Fibroblast of lung (primary cell): ENCODE data around the gene FOXB1. TPM values are rescaled to one million over a fixed set of nuclear protein-coding genes. Genes with fewer than 3 reads are reported as not detected.
A peak's percentile ranks its signal among the peaks of the same experiment; 100 is the strongest.

Experiments used
- DNase-seq, 2 donors: peaks; one replicate each; pipeline versions ENCODE4 v3.0.0 to v3.0.0-alpha.2; 2010; ENCODE audit warnings: low read depth in 2 of 2
- H2AFZ ChIP-seq: 2 replicates; pipeline ENCODE4 v1.5.1; 2012; ENCODE audit warnings: low read length, control low read depth, inconsistent platforms
- H3K27ac ChIP-seq: 2 replicates; pipeline ENCODE4 v1.5.1; 2011; ENCODE audit warnings: low read length, control low read depth; ENCODE audit not compliant: insufficient read depth
- H3K27me3 ChIP-seq: 2 replicates; pipeline ENCODE4 v1.5.1; 2011; ENCODE audit warnings: mild to moderate bottlenecking, low read length; ENCODE audit not compliant: control insufficient read depth, insufficient read depth
- H3K36me3 ChIP-seq: 2 replicates; pipeline ENCODE4 v1.5.1; 2011; ENCODE audit warnings: low read length; ENCODE audit not compliant: control insufficient read depth, insufficient read depth
- H3K4me1 ChIP-seq: 2 replicates; pipeline ENCODE4 v1.5.1; 2011; ENCODE audit warnings: low read length; ENCODE audit not compliant: control insufficient read depth, insufficient read depth; ENCODE audit errors: extremely low read depth
- H3K4me2 ChIP-seq: 2 replicates; pipeline ENCODE4 v1.5.1; 2011; ENCODE audit warnings: low read length, control low read depth; ENCODE audit not compliant: insufficient read depth; ENCODE audit errors: extremely low read depth
- H3K4me3 ChIP-seq, 4 experiments: fragments of 200-600 bp in 1 of 4; sonication (generic) in 1 of 4; replicated peaks in 1 of 4; 2 replicates each; pipeline ENCODE4 v1.5.1; 2011 to 2016; ENCODE audit warnings: low read length in 4 of 4, low read depth in 3 of 4, mild to moderate bottlenecking in 3 of 4, control low read depth in 2 of 4, inconsistent platforms in 1 of 4, mixed read lengths in 1 of 4; ENCODE audit not compliant: insufficient read depth in 1 of 4; ENCODE audit errors: control extremely low read depth in 1 of 4
- H3K79me2 ChIP-seq: 2 replicates; pipeline ENCODE4 v1.5.1; 2012; ENCODE audit warnings: mild to moderate bottlenecking, low read length, inconsistent platforms; ENCODE audit not compliant: control insufficient read depth, insufficient read depth
- H3K9ac ChIP-seq: 2 replicates; pipeline ENCODE4 v1.5.1; 2011; ENCODE audit warnings: mild to moderate bottlenecking, low read length, control low read depth; ENCODE audit not compliant: insufficient read depth
- H3K9me3 ChIP-seq: 2 replicates; pipeline ENCODE4 v1.5.1; 2012; ENCODE audit warnings: low read depth, low read length; ENCODE audit not compliant: control insufficient read depth, insufficient read depth
- H4K20me1 ChIP-seq: 2 replicates; pipeline ENCODE4 v1.5.1; 2011; ENCODE audit warnings: low read length; ENCODE audit not compliant: control insufficient read depth, insufficient read depth; ENCODE audit errors: extremely low read depth
- EZH2 ChIP-seq: IDR thresholded peaks from 2 replicates; pipeline ENCODE4 v1.5.1; 2012; ENCODE audit warnings: low read length, control low read depth, mild to moderate bottlenecking; ENCODE audit errors: missing control alignments
- polyA minus RNA-seq: library from RNA; depleted of rRNA, polyadenylated mRNA; stranded (reverse); fragments of >200 nt; gene quantifications from 2 replicates; pipeline ENCODE4 v1.2.3, GENCODE V29; 2011; ENCODE audit warnings: low replicate concordance
- polyA plus RNA-seq, 2 donors: library from polyadenylated mRNA; depleted of rRNA in 1 of 2; stranded (reverse) in 1 of 2; unstranded in 1 of 2; fragments of >200 nt; gene quantifications; 2 replicates each; pipeline ENCODE4 v1.2.1, GENCODE V29; 2011 to 2012; ENCODE audit warnings: missing spikeins in 1 of 2
- total RNA-seq: library from RNA; depleted of rRNA; stranded (reverse); fragments of >200 nt; gene quantifications from 2 replicates; pipeline ENCODE4 v1.2.1, GENCODE V29; 2014
- TF ChIP-seq, protein P1 (sequence below), 2 donors: IDR thresholded peaks in 1 of 2; conservative IDR thresholded peaks in 1 of 2; 1 replicate in 1 of 2; 2 replicates in 1 of 2; pipeline ENCODE4 v1.5.1; 2011 to 2012; ENCODE audit warnings: low read length in 2 of 2, control low read depth in 1 of 2, inconsistent platforms in 1 of 2, low read depth in 1 of 2, mild to moderate bottlenecking in 1 of 2

Gene FOXB1
- total RNA-seq (not detected in 2 replicates), polyA plus RNA-seq (not detected in 2 replicates), polyA minus RNA-seq (not detected in 2 replicates)
- polyA plus RNA-seq (2012), result not detected in 2 replicates

DNA sequence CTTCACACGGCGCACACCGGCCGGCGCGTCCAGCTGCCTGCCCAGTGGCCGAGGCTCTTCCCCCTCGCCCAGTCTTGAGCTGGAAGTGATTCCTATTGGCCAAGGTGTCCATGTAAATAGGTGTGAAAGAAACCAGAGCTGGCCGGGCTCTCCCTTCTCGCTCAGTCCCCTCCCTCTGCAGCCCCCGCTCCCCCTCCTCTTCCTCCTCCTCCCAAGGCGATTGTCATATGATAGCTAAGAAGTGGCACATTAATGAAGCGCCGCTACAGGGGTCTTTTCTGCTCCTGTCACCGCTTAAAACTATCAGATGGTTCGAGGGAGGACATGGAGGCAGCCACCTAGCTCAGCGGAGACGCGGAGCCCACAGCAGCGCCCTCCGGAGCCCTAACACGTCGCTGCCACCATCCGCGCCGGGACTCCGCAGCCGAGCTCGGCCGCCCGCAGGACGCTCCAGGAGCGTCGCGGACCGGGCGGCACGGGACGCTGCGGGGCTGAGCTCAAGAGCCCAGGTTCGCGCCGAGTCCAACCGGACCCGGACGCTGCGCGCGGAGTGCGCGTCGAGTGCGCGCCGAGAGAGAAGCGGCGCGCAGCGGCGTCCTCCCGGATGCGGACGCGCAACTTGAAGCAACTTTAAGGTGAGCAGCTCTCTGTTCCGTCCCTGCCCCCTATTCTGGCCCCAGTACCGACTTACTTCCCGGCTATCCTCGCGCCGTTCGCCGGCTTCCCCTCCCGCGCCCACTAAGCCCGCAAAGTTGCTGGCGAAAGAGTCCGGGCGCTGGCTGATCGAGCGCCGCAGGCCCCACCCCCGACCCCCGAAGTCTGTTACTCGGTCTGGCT is at the start of gene FOXB1:
TSS of gene FOXB1 (plus strand) at position 303 of the 837 bp plus-strand sequence. CDS start 653 bp downstream, outside the sequence.
- no peak for DNase-seq
- Histone ChIP-seq H3K79me2 (no peaks in the 10 kb centered on the region), H3K4me2 (peak within 1 kb of the TSS; percentile 35), H3K9me3 (no peaks in the 10 kb centered on the region), H4K20me1 (no peaks in the 10 kb centered on the region), H3K4me3 (no peak within 1 kb of the TSS), H2AFZ (no peak within 1 kb of the TSS), H3K27me3 (peaks cover 74% of the 10 kb centered on the region), H3K36me3 (no peaks in the 10 kb centered on the region), H3K4me1 (no peaks in the 10 kb centered on the region), H3K9ac (no peak within 1 kb of the TSS), H3K27ac (no peak within 1 kb of the TSS)
- peak; percentile 77 for TF ChIP-seq EZH2
- TF ChIP-seq, protein P1, sequence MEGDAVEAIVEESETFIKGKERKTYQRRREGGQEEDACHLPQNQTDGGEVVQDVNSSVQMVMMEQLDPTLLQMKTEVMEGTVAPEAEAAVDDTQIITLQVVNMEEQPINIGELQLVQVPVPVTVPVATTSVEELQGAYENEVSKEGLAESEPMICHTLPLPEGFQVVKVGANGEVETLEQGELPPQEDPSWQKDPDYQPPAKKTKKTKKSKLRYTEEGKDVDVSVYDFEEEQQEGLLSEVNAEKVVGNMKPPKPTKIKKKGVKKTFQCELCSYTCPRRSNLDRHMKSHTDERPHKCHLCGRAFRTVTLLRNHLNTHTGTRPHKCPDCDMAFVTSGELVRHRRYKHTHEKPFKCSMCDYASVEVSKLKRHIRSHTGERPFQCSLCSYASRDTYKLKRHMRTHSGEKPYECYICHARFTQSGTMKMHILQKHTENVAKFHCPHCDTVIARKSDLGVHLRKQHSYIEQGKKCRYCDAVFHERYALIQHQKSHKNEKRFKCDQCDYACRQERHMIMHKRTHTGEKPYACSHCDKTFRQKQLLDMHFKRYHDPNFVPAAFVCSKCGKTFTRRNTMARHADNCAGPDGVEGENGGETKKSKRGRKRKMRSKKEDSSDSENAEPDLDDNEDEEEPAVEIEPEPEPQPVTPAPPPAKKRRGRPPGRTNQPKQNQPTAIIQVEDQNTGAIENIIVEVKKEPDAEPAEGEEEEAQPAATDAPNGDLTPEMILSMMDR (conservative IDR thresholded peaks at IDR 0.05 in 1 of 2, IDR thresholded peaks at IDR 0.05 in 1 of 2; ENCODE audit: low read depth in 1 of 2, low read length in 2 of 2), result no peak

DNA sequence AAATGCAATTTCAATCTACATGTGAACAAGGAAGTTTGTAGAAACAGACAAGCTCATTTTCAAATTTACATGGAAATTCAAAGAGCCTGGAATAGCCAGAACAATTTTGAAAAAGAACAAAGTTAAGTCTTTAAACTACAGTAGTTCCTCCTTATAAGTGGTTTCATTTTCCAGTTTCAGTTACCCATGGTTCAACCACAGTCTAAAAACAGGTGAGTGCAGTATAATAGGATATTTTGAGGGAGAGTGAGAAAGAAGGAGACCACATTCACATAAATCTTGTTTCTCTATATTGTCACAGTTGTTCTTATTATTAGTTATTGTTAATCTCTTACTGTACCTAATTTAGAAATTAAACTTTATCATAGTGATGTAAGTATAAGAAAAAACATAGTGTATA is 45.8 kb upstream of the FOXB1 start:
- no peak overlapping the region for H3K27ac ChIP-seq
- no peaks in the 10 kb centered on the region for H3K27me3 ChIP-seq
- H3K36me3 ChIP-seq, result no peaks in the 10 kb centered on the region
- TF ChIP-seq, protein P1 (conservative IDR thresholded peaks at IDR 0.05 in 1 of 2, IDR thresholded peaks at IDR 0.05 in 1 of 2; ENCODE audit: low read depth in 1 of 2, low read length in 2 of 2), result no peak
- TF ChIP-seq EZH2, result no peak
- no peak overlapping the region for H3K4me2 ChIP-seq
- no peaks in the 10 kb centered on the region for H3K9me3 ChIP-seq
- no peak overlapping the region for H3K9ac ChIP-seq
- H4K20me1 ChIP-seq, result no peaks in the 10 kb centered on the region
- no peak overlapping the region for H3K4me3 ChIP-seq
- no peak for DNase-seq
- H3K79me2 ChIP-seq, result no peaks in the 10 kb centered on the region
- H3K4me1 ChIP-seq, result no peaks in the 10 kb centered on the region
- no peak overlapping the region for H2AFZ ChIP-seq

DNA sequence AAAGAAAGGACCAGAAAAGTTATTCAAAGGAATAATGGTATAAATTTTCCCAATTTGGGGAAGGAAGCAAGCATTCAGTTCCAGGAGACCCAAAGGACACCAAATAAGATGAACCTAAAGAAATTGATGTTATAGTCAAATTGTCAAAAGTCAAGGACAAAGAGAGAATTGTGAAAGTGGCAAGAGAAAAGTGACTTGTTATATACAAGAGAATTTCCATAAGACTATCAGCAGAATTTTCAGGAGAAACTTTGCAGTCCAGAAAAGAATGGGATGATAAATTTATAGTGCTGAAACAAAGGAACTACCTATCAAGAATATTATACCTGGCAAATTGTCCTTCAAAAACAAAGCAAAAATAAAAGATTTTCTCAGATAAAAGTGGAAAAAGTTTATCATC is 43.8 kb upstream of the FOXB1 start:
- no peak overlapping the region for H3K4me2 ChIP-seq
- no peaks in the 10 kb centered on the region for H3K4me1 ChIP-seq
- no peak overlapping the region for H3K9ac ChIP-seq
- no peaks in the 10 kb centered on the region for H3K9me3 ChIP-seq
- DNase-seq, result no peak
- H3K27me3 ChIP-seq, result no peaks in the 10 kb centered on the region
- no peak overlapping the region for H3K27ac ChIP-seq
- no peaks in the 10 kb centered on the region for H3K36me3 ChIP-seq
- no peak overlapping the region for H2AFZ ChIP-seq
- H3K79me2 ChIP-seq, result no peaks in the 10 kb centered on the region
- no peak overlapping the region for H3K4me3 ChIP-seq
- H4K20me1 ChIP-seq, result no peaks in the 10 kb centered on the region
- TF ChIP-seq EZH2, result no peak
- TF ChIP-seq, protein P1 (conservative IDR thresholded peaks at IDR 0.05 in 1 of 2, IDR thresholded peaks at IDR 0.05 in 1 of 2; ENCODE audit: low read depth in 1 of 2, low read length in 2 of 2), result no peak
